Measurements from ENCODE around the gene EDEM2.
"Not testable (repeated sequence)": the region's sequence is repeated elsewhere in the genome, so short reads cannot be mapped to it uniquely, and the experiment has no call there.

Gene EDEM2

GRCh38 chr20:35171438-35171752 is 24.3 kb upstream of the EDEM2 start:
- no peak for DNase-seq (ENCODE audit: low read depth in 2 of 2)

GRCh38 chr20:35168701-35169409 is 21.7 kb upstream of the EDEM2 start:
- DNase-seq (ENCODE audit: low read depth in 2 of 2): not testable (repeated sequence)

- DNase-seq (ENCODE audit: low read depth in 2 of 2): no peak
Observed at GRCh38 chr20:35167787-35168186, 20.7 kb upstream of the EDEM2 start.

- DNase-seq (ENCODE audit: low read depth in 2 of 2): no peak
Observed at GRCh38 chr20:35166242-35166830, 19.2 kb upstream of the EDEM2 start.

- DNase-seq (ENCODE audit: low read depth in 2 of 2): no peak
Observed at GRCh38 chr20:35165221-35166185, 18.4 kb upstream of the EDEM2 start.

- not testable (repeated sequence) for DNase-seq (ENCODE audit: low read depth in 2 of 2)
Observed at GRCh38 chr20:35164531-35164930, 17.4 kb upstream of the EDEM2 start.

GRCh38 chr20:35160341-35160740 is 13.2 kb upstream of the EDEM2 start:
- DNase-seq (ENCODE audit: low read depth in 2 of 2): not testable (repeated sequence)

GRCh38 chr20:35156978-35157377 is 9.8 kb upstream of the EDEM2 start:
- DNase-seq (ENCODE audit: low read depth in 2 of 2): no peak

GRCh38 chr20:35155936-35156335 is 8.8 kb upstream of the EDEM2 start:
- DNase-seq (ENCODE audit: low read depth in 2 of 2): no peak

- no peak for DNase-seq (ENCODE audit: low read depth in 2 of 2)
Observed at GRCh38 chr20:35151736-35152135, 4.6 kb upstream of the EDEM2 start.

GRCh38 chr20:35150846-35151579 is 3.9 kb upstream of the EDEM2 start:
- no peak for DNase-seq (ENCODE audit: low read depth in 2 of 2)

GRCh38 chr20:35147575-35148071 is 487 bp upstream of the EDEM2 start:
- not testable (repeated sequence) for DNase-seq (ENCODE audit: low read depth in 2 of 2)

- no peak for DNase-seq (ENCODE audit: low read depth in 2 of 2)
Observed at GRCh38 chr20:35146299-35146919, 727 bp downstream of the EDEM2 start.

GRCh38 chr20:35145141-35145564 is 2.0 kb downstream of the EDEM2 start:
- no peak for DNase-seq (ENCODE audit: low read depth in 2 of 2)

- no peak for DNase-seq (ENCODE audit: low read depth in 2 of 2)
Observed at GRCh38 chr20:35144694-35145093, 2.4 kb downstream of the EDEM2 start.

GRCh38 chr20:35135867-35136586 is 11.1 kb downstream of the EDEM2 start:
- DNase-seq (ENCODE audit: low read depth in 2 of 2): no peak

GRCh38 chr20:35134880-35135279 is 12.3 kb downstream of the EDEM2 start:
- no peak for DNase-seq (ENCODE audit: low read depth in 2 of 2)

- no peak for DNase-seq (ENCODE audit: low read depth in 2 of 2)
Observed at GRCh38 chr20:35134472-35134871, 12.7 kb downstream of the EDEM2 start.

- DNase-seq (ENCODE audit: low read depth in 2 of 2): no peak
Observed at GRCh38 chr20:35133735-35134134, 13.4 kb downstream of the EDEM2 start.

- DNase-seq (ENCODE audit: low read depth in 2 of 2): no peak
Observed at GRCh38 chr20:35133031-35133430, 14.1 kb downstream of the EDEM2 start.

GRCh38 chr20:35131934-35132333 is 15.2 kb downstream of the EDEM2 start:
- no peak for DNase-seq (ENCODE audit: low read depth in 2 of 2)
